ENCODE results near the gene SPC24.
A peak's percentile ranks its signal among the peaks of the same experiment; 100 is the strongest.
"Not testable (repeated sequence)": the region's sequence is repeated elsewhere in the genome, so short reads cannot be mapped to it uniquely, and the experiment has no call there.

The SPC24 gene

GRCh38 chr19:11121963-11122362 is 33.6 kb downstream of the SPC24 start:
- not testable (repeated sequence) for DNase-seq

GRCh38 chr19:11116507-11116906 is 39.1 kb downstream of the SPC24 start:
- no peak for DNase-seq

GRCh38 chr19:11115895-11116446 is 39.6 kb downstream of the SPC24 start:
- no peak for DNase-seq

GRCh38 chr19:11115042-11115441 is 40.5 kb downstream of the SPC24 start:
- DNase-seq, result no peak

- no peak for DNase-seq
These were observed 42.4 kb downstream of the SPC24 start for GRCh38 chr19:11113140-11113708.

- DNase-seq, result no peak
These were observed 43.8 kb downstream of the SPC24 start for GRCh38 chr19:11111771-11112144.

- no peak for DNase-seq
These were observed 44.3 kb downstream of the SPC24 start for GRCh38 chr19:11111117-11111770.

GRCh38 chr19:11108746-11109145 is 46.8 kb downstream of the SPC24 start:
- DNase-seq, result no peak

GRCh38 chr19:11106477-11106876 is 49.1 kb downstream of the SPC24 start:
- peak; percentile 82 for DNase-seq

GRCh38 chr19:11105014-11105636 is 50.5 kb downstream of the SPC24 start:
- no peak for DNase-seq

GRCh38 chr19:11103667-11104066 is 51.9 kb downstream of the SPC24 start:
- DNase-seq, result not testable (repeated sequence)

GRCh38 chr19:11102944-11103343 is 52.6 kb downstream of the SPC24 start:
- DNase-seq, result no peak

- DNase-seq, result no peak
These were observed 54.5 kb downstream of the SPC24 start for GRCh38 chr19:11101057-11101456.

- peak; percentile 38 for DNase-seq
These were observed 55.5 kb downstream of the SPC24 start for GRCh38 chr19:11100049-11100448.

GRCh38 chr19:11098861-11099260 is 56.7 kb downstream of the SPC24 start:
- no peak for DNase-seq

- no peak for DNase-seq
These were observed 57.3 kb downstream of the SPC24 start for GRCh38 chr19:11098327-11098726.

- DNase-seq, result not testable (repeated sequence)
These were observed 58.2 kb downstream of the SPC24 start for GRCh38 chr19:11097367-11097766.

GRCh38 chr19:11096210-11096841 is 59.3 kb downstream of the SPC24 start:
- DNase-seq, result peak; percentile 92

All from right hindlimb (tissue), 1 donor.